D721Med (cell line): Measurements from ENCODE around the gene CLEC4C.
"Not testable (repeated sequence)": the region's sequence is repeated elsewhere in the genome, so short reads cannot be mapped to it uniquely, and the experiment has no call there.

Experiments used
- DNase-seq: peaks from one replicate; pipeline ENCODE4 v3.0.0; 2011; ENCODE audit warnings: low spot score; ENCODE audit not compliant: insufficient read length
- FAIRE-seq: peaks from 2 replicates; lab custom pipeline; 2011; peaks lifted over from hg19 to GRCh38; lab: Jason Lieb, UNC
- TF ChIP-seq, protein P1 (sequence below): IDR thresholded peaks from 2 replicates; pipeline ENCODE4 v1.5.1; 2012; ENCODE audit warnings: mild to moderate bottlenecking, control low read depth; ENCODE audit not compliant: insufficient read depth; ENCODE audit errors: missing control alignments

The CLEC4C gene

DNA sequence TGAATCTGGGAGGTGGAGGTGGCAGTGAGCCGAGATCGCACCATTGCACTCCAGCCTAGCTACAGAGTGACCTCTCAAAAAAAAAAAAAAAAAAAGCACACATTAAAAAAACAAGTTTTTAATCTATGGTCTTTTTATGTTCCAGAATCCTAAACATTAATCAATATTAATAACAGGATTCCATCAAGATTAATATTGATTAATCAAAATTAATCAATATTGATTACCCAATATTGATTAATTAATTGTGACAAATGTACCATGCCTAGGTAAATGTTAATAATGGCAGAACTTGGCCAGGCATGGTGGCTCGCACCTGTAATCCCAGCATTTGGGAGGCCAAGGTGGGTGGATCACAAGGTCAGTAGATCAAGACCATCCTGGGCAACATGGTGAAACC is 34.1 kb upstream of the CLEC4C start:
- DNase-seq (no peak), FAIRE-seq (no peak)
- TF ChIP-seq, protein P1, sequence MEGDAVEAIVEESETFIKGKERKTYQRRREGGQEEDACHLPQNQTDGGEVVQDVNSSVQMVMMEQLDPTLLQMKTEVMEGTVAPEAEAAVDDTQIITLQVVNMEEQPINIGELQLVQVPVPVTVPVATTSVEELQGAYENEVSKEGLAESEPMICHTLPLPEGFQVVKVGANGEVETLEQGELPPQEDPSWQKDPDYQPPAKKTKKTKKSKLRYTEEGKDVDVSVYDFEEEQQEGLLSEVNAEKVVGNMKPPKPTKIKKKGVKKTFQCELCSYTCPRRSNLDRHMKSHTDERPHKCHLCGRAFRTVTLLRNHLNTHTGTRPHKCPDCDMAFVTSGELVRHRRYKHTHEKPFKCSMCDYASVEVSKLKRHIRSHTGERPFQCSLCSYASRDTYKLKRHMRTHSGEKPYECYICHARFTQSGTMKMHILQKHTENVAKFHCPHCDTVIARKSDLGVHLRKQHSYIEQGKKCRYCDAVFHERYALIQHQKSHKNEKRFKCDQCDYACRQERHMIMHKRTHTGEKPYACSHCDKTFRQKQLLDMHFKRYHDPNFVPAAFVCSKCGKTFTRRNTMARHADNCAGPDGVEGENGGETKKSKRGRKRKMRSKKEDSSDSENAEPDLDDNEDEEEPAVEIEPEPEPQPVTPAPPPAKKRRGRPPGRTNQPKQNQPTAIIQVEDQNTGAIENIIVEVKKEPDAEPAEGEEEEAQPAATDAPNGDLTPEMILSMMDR = no peak

DNA sequence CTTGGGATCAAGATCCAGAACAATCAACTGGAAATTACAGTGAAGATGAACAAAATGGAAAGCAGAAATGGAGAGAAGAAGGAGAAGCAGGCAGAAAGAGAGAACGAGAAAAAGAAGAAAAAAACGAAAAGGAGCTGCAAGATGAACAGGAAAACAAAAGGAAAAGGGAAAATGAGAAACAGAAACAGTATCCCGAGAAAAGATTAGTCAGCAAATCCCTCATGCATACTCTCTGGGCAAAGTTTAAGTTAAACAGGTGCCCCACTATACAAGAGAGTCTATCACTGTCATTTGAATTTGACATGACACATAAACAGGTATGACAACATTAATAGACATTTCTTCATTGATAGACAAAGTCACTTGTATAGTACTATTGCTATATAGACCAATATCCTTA is 22.8 kb upstream of the CLEC4C start:
- FAIRE-seq = no peak
- TF ChIP-seq, protein P1 = no peak
- DNase-seq = no peak

DNA sequence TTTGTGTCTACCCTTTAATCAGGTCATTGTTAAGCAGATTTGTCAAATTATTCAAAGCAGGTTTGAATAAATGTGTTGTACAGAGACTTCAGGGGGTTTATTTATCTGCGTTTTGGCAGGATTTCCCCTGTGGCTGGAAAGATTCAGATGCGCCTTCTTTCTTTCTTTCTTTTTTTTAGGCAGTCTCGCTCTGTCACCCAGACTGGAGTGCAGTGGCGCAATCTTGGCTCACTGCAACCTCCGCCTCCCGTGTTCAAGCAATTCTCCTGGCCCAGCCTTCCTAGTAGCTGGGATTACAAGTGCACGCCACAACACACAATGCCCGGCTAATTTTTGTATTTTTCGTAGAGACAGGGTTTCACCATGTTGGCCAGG is 11.6 kb upstream of the CLEC4C start:
- no peak for DNase-seq
- TF ChIP-seq, protein P1 = no peak
- no peak for FAIRE-seq

DNA sequence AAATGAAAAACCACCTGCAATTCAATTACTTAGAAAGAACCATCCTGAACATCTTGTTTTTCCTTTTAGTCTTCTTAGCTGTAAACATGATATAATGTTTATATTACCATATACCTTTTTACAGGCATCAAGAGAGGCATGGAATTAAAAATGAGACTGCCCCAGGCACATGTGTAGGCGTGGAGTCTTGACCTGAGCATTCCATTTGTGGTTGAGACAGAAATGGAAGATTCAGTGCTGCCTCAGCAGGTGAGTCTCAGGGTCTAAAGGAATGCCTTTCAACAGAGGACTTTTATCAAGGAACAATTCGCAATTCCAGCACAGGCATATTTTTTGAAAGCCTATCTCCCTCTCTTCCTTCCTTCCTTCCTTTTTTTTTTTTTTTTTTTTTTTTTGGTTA is 9.8 kb upstream of the CLEC4C start:
- DNase-seq (no peak), FAIRE-seq (no peak)
- TF ChIP-seq, protein P1 = no peak

DNA sequence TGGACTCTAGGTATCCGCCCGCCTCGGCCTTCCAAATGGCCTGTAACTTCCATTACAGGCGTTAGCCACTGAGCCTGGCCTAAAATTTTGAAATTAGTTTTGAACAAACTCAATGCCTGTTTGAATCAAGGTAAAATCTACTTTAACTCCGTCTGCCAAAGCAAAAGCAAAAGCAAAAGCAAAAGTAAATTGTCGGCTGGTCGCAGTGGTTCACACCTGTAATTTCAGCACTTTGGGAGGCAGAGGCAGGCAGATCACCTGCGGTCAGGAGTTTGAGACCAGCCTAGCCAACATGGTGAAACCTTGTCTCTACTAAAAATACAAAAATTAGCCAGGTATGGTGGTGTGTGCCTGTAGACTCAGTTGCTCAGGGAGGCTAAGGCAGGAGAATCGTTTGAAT is 8.5 kb upstream of the CLEC4C start:
- FAIRE-seq, DNase-seq: not testable (repeated sequence)

DNA sequence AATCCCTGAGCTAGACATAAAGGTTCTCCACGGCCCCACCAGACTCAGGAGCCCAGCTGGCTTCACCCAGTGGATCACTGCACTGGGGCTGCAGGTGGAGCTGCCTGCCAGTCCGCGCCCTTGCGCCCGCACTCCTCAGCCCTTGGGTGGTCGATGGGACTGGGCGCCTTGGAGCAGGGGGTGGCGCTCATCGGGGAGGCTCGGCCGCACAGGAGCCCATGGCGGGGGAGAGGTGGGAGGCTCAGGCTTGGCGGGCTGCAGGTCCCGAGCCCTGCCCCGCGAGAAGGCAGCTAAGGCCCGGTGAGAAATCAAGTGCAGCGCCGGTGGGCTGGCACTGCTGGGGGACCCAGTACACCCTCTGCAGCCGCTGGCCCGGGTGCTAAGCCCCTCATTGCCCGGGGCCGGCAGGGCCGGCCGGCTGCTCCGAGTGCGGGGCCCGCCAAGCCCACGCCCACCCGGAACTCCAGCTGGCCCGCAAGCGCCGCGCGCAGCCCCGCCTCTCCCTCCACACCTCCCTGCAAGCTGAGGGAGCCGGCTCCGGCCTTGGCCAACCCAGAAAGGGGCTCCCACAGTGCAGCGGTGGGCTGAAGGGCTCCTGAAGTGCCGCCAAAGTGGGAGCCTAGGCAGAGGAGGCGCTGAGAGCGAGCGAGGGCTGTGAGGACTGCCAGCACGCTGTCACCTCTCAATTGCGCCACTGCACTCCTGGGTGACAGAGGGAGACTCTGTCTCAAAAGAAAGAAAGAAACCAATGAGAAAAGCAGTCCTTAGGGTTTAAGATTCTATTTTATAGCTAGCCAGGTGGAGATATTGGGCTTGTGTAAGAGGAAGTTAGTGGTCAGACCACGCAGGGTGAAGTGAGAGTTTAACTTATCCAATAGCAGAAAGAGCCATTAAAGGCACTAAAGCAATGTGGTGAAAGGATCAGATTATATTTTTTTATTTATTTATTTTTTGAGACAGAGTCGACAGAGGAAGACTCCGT is 5.1 kb upstream of the CLEC4C start:
- DNase-seq, FAIRE-seq: not testable (repeated sequence)

DNA sequence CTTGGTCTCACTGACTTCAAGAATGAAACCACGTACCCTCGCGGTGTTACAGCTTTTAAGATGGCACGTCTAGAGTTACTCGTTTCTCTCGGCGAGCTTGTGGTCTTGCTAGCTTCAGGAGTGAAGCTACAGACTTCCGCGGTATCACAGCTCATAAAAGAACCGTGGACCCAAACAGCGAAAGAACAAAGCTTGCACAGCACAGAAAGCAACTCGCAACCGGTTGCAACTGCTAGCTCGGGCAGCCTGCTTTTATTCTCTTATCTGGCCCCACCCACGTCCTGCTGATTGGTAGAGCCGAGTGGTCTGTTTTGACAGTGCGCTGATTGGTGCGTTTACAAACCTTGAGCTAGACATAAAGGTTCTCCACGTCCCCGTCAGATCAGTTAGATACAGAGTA is 4.2 kb upstream of the CLEC4C start:
- FAIRE-seq (no peak), DNase-seq (no peak)
- TF ChIP-seq, protein P1 = no peak

DNA sequence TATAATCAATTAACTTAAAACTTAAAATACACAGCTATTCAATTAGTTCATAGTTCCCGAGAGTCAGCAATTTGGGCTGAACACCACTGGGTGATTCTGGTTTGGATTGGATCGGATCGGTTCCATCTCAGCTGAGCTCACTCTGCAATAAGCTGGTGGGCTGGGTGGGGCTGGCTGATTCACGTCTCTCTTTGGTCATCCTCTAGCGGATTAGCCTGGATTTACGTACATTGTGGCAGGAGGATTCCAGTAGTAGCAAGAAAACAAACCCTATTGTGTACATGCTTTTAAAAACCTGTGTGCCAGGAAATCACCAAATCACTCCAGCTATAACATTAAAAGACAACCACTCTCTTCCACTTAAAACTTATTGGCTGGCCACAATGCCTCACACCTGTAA is 3.2 kb upstream of the CLEC4C start:
- FAIRE-seq = no peak
- DNase-seq = no peak
- TF ChIP-seq, protein P1 = no peak
